IPS-20b (cell line): ENCODE results near the gene AQP3.
"Not testable (repeated sequence)": the region's sequence is repeated elsewhere in the genome, so short reads cannot be mapped to it uniquely, and the experiment has no call there.

Experiments
- H3K27ac ChIP-seq: one replicate; pipeline ENCODE4 v1.5.1; 2013; ENCODE audit warnings: low read length
- H3K27me3 ChIP-seq: 2 replicates; pipeline ENCODE4 v1.6.1; 2013; ENCODE audit warnings: mild to moderate bottlenecking, low read length, inconsistent platforms; ENCODE audit not compliant: insufficient read depth
- H3K36me3 ChIP-seq: 2 replicates; pipeline ENCODE4 v1.6.1; 2013; ENCODE audit warnings: low read depth, mild to moderate bottlenecking, inconsistent platforms, low read length, moderate library complexity; ENCODE audit not compliant: insufficient read depth
- H3K4me1 ChIP-seq: 2 replicates; pipeline ENCODE4 v1.6.1; 2013; ENCODE audit warnings: mild to moderate bottlenecking, control low read depth, inconsistent platforms, low read length, moderate library complexity; ENCODE audit not compliant: insufficient read depth
- H3K4me3 ChIP-seq: 2 replicates; pipeline ENCODE4 v1.5.1; 2013; ENCODE audit warnings: mild to moderate bottlenecking, low read length, inconsistent platforms
- H3K9ac ChIP-seq: 2 replicates; pipeline ENCODE4 v1.6.1; 2013; ENCODE audit warnings: low read depth, mild to moderate bottlenecking, inconsistent platforms, low read length, moderate library complexity
- H3K9me3 ChIP-seq: 2 replicates; pipeline ENCODE4 v1.6.1; 2013; ENCODE audit warnings: mild to moderate bottlenecking, low read depth, low read length, inconsistent platforms; ENCODE audit not compliant: insufficient read depth

The AQP3 gene

DNA sequence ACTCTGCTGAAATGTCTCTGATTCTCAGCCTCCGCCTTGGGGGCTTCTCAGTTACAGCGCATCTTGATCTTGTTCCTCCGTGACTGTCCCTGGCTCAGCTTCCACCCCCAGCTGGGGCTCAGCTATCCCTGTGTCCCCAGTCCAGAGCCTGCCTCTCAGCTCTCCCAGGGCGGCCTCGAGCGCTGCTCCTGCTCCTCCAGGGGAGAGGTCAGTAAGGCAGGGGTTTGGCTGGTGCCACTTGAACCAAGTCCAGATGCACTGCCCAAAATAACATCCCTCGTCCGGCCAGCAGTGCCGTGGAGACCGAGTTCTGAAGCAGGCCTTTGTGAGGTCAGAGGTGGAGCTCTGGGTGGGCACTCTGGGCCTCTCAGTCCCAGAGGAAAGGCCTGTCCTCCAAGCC, 45.0 kb downstream of the AQP3 start, which contains the start of gene AQP7:
AQP7 (minus strand) TSS at position 198 of the 400 bp plus-strand sequence. CDS start 1,306 bp downstream, outside the sequence.
- H3K9me3 ChIP-seq, H3K27me3 ChIP-seq, H3K4me3 ChIP-seq, H3K36me3 ChIP-seq, H3K9ac ChIP-seq, H3K4me1 ChIP-seq, H3K27ac ChIP-seq: not testable (repeated sequence)

DNA sequence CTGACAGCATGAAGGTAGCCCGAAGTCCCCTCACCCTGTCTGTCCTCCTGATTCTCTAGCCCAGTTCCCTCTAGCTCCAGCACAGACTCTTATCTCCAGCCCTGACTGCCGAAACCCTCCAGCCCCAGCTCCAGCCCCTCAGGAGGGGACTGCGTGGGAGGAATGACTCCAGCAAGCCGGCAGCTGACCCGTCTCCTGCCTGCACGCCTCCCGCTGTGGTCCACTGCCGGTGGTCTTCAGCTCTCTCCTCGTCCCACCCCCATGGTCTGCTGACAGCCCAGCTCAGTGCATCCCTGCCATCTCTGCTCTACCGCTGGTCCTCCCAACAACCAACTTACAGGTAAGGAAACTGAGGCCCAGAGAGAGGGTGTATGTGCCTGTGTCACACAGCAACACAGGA, 45.6 kb downstream of the AQP3 start:
- not testable (repeated sequence) for H3K27ac ChIP-seq, H3K4me1 ChIP-seq, H3K4me3 ChIP-seq, H3K9me3 ChIP-seq, H3K27me3 ChIP-seq, H3K36me3 ChIP-seq, H3K9ac ChIP-seq

DNA sequence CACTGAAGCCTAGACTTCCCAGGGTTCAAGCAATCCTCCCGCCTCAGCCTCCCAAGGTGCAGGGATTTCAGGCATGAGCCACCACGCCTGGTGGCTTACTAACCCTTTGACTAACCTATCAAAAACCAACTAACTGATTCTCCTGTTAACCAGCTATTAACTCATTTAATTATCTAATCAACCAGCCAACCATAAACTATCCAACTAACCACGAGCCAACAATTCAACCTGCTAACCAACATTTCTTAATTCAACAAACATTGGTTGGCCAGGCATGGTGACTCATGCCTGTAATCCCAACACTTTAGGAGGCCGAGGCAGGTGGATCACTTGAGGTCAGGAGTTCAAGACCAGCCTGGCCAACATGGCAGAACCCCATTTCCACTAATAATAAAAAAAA, 48.3 kb downstream of the AQP3 start:
- H3K4me1 ChIP-seq, H3K9ac ChIP-seq, H3K9me3 ChIP-seq: not testable (repeated sequence)

DNA sequence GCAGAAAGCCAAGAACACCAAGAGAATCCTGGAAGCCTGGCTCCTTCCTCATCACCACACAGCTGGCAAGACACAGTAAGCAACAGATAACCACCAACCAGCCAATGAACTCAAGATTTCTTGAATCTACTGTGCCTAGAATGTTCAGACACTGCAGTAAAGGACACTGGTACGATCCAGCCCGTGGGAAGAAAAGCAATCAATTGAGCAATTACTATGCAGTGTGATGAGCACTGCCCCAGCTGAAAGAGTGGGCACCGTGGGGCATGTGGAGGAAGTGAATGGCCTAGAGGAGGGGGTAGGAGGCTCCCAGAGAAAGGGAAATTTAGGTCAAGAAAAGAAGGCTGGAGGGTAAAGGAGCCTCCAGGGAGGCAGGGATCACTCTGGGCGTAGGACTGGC, 49.6 kb downstream of the AQP3 start:
- not testable (repeated sequence) for H3K4me1 ChIP-seq, H3K36me3 ChIP-seq, H3K4me3 ChIP-seq, H3K27me3 ChIP-seq, H3K27ac ChIP-seq, H3K9ac ChIP-seq, H3K9me3 ChIP-seq

More for the DNA sequence above, 48.3 kb downstream of the AQP3 start:
- H3K27me3 ChIP-seq, H3K4me3 ChIP-seq, H3K36me3 ChIP-seq, H3K27ac ChIP-seq: not testable (repeated sequence)

DNA sequence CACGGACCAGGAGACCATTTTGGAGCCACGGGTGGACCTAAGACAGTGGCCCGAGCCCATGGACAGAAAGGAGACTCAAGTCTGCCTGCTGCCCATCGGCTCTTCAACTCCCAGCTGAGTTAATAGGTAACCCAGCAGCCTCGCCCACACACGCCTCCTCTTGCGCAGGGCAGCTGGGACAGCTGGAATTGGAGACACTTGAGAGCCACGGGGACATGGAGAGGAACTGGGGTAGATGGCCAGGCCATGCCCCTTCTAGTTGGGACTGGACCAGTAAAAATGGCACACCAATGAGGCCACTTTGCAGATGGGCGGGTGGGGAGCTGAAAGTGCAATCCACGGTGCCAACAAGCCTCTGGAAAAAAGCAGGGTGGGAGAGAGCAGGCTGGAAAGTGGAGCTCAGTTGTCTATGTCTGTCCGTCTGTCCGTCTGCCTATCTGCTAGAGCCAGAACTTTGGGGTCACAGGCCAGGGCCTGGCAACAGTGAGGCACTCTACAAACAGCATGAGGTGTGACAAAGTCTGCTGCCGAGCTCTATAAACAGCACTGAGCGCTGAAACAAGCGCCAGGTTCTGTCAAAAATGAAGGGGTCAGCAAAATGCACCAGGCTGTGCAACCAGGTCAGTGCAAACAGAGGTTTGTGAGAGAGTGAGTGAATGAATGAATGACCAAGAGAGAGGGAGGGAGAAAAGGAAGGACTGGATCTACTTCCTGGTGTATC, 52.1 kb downstream of the AQP3 start:
- not testable (repeated sequence) for H3K27me3 ChIP-seq, H3K4me3 ChIP-seq, H3K9ac ChIP-seq, H3K36me3 ChIP-seq, H3K9me3 ChIP-seq, H3K4me1 ChIP-seq, H3K27ac ChIP-seq

DNA sequence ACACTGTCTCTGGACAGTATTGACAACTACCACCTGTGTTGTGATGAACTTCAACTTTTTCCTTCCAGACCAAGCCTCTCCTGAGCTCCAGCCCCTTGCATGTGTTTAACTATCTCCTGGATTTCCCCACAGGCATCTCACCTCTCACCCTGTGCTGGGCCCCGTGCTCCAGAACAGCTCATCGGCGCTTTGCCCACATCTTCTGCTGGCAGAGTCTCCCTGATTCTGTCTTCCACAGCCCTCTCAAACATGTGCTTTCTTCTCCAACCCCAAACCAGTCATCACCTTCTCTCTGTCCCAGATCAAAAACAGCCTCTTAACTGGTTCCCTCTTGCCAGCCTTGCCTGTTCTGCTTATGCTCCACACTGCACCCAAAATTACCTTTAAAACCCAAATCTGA, 53.4 kb downstream of the AQP3 start:
- H3K36me3 ChIP-seq, H3K27me3 ChIP-seq, H3K9me3 ChIP-seq, H3K4me1 ChIP-seq, H3K9ac ChIP-seq, H3K27ac ChIP-seq, H3K4me3 ChIP-seq: not testable (repeated sequence)

DNA sequence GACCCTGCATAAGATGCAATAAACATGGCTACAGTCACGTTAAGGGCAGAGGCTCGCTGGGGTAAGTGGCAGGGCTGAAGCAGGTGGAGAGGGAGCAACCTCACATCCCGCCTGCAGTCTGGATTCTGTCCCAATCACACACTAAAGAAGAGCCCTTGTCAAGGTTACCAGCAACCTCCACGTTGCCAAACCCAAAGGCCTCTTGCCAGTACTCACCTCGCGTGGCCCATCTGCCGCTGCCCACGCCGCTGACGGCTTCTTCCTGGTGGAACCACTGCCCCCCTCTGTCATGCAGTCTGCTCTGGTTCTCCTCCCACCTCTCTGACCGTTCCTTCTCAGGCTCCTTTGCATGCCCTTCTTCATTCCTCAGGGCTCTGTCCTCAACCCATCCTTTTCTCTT, 53.8 kb downstream of the AQP3 start:
- Histone ChIP-seq H3K4me3 (no peak overlapping the region), H3K27ac (no peak overlapping the region), H3K36me3 (no peaks in the 10 kb centered on the region), H3K9me3 (no peaks in the 10 kb centered on the region), H3K9ac (no peak overlapping the region), H3K27me3 (no peaks in the 10 kb centered on the region), H3K4me1 (no peaks in the 10 kb centered on the region; the same call in 1 of the 2 replicates)

DNA sequence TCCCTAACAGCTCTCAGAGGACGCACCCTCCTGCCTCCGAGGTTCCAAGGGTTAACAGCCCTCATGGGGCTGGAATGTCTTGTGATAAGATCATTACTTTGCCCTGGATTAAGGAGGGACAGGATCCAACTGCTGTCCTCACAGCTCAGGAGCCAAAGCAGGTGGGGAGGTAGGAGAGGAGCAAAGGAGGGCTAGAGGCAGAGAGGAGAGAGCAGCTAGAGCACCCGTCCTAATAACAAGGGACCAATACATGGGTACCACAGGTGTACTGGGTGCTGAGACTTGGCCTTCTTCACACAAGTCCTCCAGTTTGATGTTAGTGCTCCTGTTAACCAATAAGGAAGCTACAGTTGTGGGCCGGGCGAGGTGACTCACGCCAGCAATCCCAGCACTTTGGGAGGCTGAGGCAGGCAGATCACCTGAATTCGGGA, 54.8 kb downstream of the AQP3 start:
- not testable (repeated sequence) for H3K9me3 ChIP-seq, H3K27me3 ChIP-seq, H3K4me3 ChIP-seq, H3K27ac ChIP-seq, H3K4me1 ChIP-seq, H3K9ac ChIP-seq, H3K36me3 ChIP-seq
